ENCODE results near the gene EBF4. TPM values are rescaled to one million over a fixed set of nuclear protein-coding genes. Genes with fewer than 3 reads are reported as not detected.

Gene EBF4
- total and polyA plus RNA-seq, 2 of the 8 experiments (the other 6 are each of a cell fraction or from before 2014, with no cell fraction given): 1.2 to 2.9 TPM

DNA sequence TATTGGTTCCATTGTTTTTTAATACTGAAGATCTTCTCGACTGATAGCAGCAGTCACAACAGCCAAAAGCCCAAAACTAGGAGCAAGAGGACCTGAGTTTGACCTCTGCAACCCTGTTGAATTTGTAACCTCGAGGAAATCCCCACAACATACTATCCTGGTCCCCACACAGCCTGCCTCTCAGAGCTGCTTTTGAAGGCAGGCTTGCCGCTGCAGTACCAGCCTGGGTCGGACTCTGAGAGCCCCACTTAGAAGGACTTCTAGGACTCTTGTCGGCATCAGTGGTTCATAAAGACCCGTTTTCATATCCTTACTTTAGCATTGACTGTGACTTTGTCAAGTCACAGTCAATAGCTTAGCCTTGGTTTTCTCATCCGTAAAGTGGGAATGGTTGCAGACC lies 49.3 kb downstream of the EBF4 start:
- H4K8ac ChIP-seq (ENCODE audit: extremely low read depth, insufficient read depth, low read length): no peak overlapping the region

More for the DNA sequence above, 49.3 kb downstream of the EBF4 start:
- no peak overlapping the region for H2BK15ac ChIP-seq (ENCODE audit: low read length)
- no peak overlapping the region for H4K91ac ChIP-seq (replicated peaks; ENCODE audit: insufficient read length, low read length)
- no peak overlapping the region for H2BK120ac ChIP-seq (replicated peaks; ENCODE audit: low read depth, low read length)
- no peak overlapping the region for H3K27ac ChIP-seq (ENCODE audit: low read depth, low read length)
- ChIA-PET CTCF (ENCODE audit: partially characterized antibody) (interaction anchor here (1.0 to 18.6 kb wide), 13 partner anchors 11 to 220 kb away, joined by 3 to 286 read pairs (median 5); partner anchors contain the start of gene EBF4), POLR2A (ENCODE audit: partially characterized antibody) (interaction anchor here (0.9 to 1.1 kb wide), 2 partner anchors 11 to 57 kb away, joined by 3 read pairs; no protein-coding TSS in a partner anchor)
- no peaks in the 10 kb centered on the region for H3K79me2 ChIP-seq (ENCODE audit: control insufficient read depth in 1 of 2, insufficient read depth in 2 of 2, low read length in 2 of 2)
- H3K56ac ChIP-seq (replicated peaks; ENCODE audit: insufficient read length, low read depth, low read length): no peak overlapping the region
- DNase-seq (ENCODE audit: low read depth in 1 of 2, low spot score in 2 of 2) (no peak), FAIRE-seq (no peak)
- no peaks in the 10 kb centered on the region for H3K23me2 ChIP-seq (ENCODE audit: low read depth, low read length)
- WGBS, 2 experiments (ENCODE audit: extremely low coverage in 1 of 2, insufficient coverage in 1 of 2, insufficient read length in 1 of 2, insufficient replicate concordance in 2 of 2, low coverage in 1 of 2, low lambda C conversion rate in 2 of 2, missing lambda C conversion rate in 1 of 2): 84% methylated on average over 7 of the region's 7 CpGs; no CpG with 5 or more reads in 1 of the 2 experiments
- peaks cover 0 to 25% (median 6%) of the 10 kb centered on the region in 4 experiments; a peak in 6 of 7 replicates for H3K27me3 ChIP-seq (replicated peaks in 1 of 4; ENCODE audit: control insufficient read depth in 3 of 4, extremely low read depth in 1 of 4, insufficient read depth in 3 of 4, low read length in 3 of 4)
- H2BK12ac ChIP-seq (ENCODE audit: low read depth, low read length): no peak overlapping the region
- no peak overlapping the region for H3K4ac ChIP-seq (replicated peaks; ENCODE audit: insufficient read length, low read depth, low read length)
- H3K4me2 ChIP-seq (ENCODE audit: insufficient read depth in 1 of 2, low read depth in 2 of 2, low read length in 2 of 2): no peak overlapping the region
- H3K4me3 ChIP-seq (ENCODE audit: extremely low read depth in 1 of 4, insufficient read depth in 2 of 4, low read depth in 3 of 4, low read length in 4 of 4): no peak overlapping the region
- H3K79me1 ChIP-seq (ENCODE audit: low read depth, low read length): no peaks in the 10 kb centered on the region
- no peak overlapping the region for H2BK20ac ChIP-seq (ENCODE audit: low read length)
- no peak overlapping the region for H3K23ac ChIP-seq (ENCODE audit: insufficient read length)
- no peaks in the 10 kb centered on the region for H4K20me1 ChIP-seq (replicated peaks in 1 of 2; ENCODE audit: control insufficient read depth in 1 of 2, insufficient read depth in 2 of 2, low read length in 2 of 2)
- no peak overlapping the region for H3K14ac ChIP-seq (ENCODE audit: insufficient read length)
- H3K4me1 ChIP-seq (replicated peaks in 1 of 4; ENCODE audit: control insufficient read depth in 3 of 4, insufficient read depth in 4 of 4, low read length in 3 of 4): peaks cover 2 to 9% (median 5%) of the 10 kb centered on the region in 4 experiments
- H3K9me3 ChIP-seq (ENCODE audit: insufficient read depth in 2 of 2, low read depth in 1 of 2, low read length in 1 of 2): no peaks in the 10 kb centered on the region
- H3K18ac ChIP-seq (ENCODE audit: extremely low read depth, low read length): no peak overlapping the region
- no peaks in the 10 kb centered on the region for H3K36me3 ChIP-seq (ENCODE audit: control insufficient read depth in 2 of 4, insufficient read depth in 4 of 4, low read length in 3 of 4)
- H2AFZ ChIP-seq (ENCODE audit: low read length): no peak overlapping the region
- H2BK5ac ChIP-seq (ENCODE audit: low read depth, low read length): no peak overlapping the region
- H3K9ac ChIP-seq (replicated peaks in 1 of 4; ENCODE audit: extremely low read depth in 1 of 4, low read depth in 3 of 4, low read length in 3 of 4): no peak overlapping the region
- no peak overlapping the region for H2AK5ac ChIP-seq (ENCODE audit: low read depth, low read length)
- TF ChIP-seq ASH2L (IDR thresholded peaks at IDR 0.05; ENCODE audit: low read length): no peak
- no peak for TF ChIP-seq CREB1 (IDR thresholded peaks at IDR 0.05)
- TF ChIP-seq SP4 (IDR thresholded peaks at IDR 0.05; ENCODE audit: low read length): no peak
- TF ChIP-seq SRF (IDR thresholded peaks at IDR 0.05; ENCODE audit: low read depth, low read length): no peak
- no peak for TF ChIP-seq RFX5 (IDR thresholded peaks at IDR 0.05; ENCODE audit: borderline replicate concordance, low read depth, low read length)
- TF ChIP-seq HDAC6 (IDR thresholded peaks at IDR 0.05; ENCODE audit: low read depth, low read length): no peak
- TF ChIP-seq, protein P1, sequence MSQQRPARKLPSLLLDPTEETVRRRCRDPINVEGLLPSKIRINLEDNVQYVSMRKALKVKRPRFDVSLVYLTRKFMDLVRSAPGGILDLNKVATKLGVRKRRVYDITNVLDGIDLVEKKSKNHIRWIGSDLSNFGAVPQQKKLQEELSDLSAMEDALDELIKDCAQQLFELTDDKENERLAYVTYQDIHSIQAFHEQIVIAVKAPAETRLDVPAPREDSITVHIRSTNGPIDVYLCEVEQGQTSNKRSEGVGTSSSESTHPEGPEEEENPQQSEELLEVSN (IDR thresholded peaks at IDR 0.05): no peak
- no peak for TF ChIP-seq TAF7 (optimal IDR thresholded peaks at IDR 0.05; ENCODE audit: borderline replicate concordance, low read depth, low read length)
- TF ChIP-seq BACH1 (IDR thresholded peaks at IDR 0.05; ENCODE audit: low read length): no peak
- no peak for TF ChIP-seq KDM4A (IDR thresholded peaks at IDR 0.05; ENCODE audit: low read depth, low read length, severe bottlenecking)
- H4K5ac ChIP-seq (ENCODE audit: insufficient read length, low read depth, low read length): no peak overlapping the region

All from H1 (cell line).